ENCODE results near the gene TAF1A.

Gene TAF1A

GRCh38 chr1:222555992-222556615 lies 33.6 kb downstream of the TAF1A start:
- Histone ChIP-seq H3K27ac (replicated peaks) (no peak overlapping the region), H3K4me3 (replicated peaks; ENCODE audit: insufficient read depth, low read length) (no peak overlapping the region), H3K27me3 (ENCODE audit: insufficient read depth, poor library complexity, severe bottlenecking) (no peaks in the 10 kb centered on the region)
- TF ChIP-seq CTCF (IDR thresholded peaks at IDR 0.05; ENCODE audit: insufficient read depth, low read length) (no peak), POLR2AphosphoS5 (IDR thresholded peaks at IDR 0.05; ENCODE audit: low read depth) (no peak), SPI1 (IDR thresholded peaks at IDR 0.05; ENCODE audit: borderline replicate concordance, low read depth) (no peak), GABPA (IDR thresholded peaks at IDR 0.05; ENCODE audit: low read depth) (no peak), REST (IDR thresholded peaks at IDR 0.05; ENCODE audit: insufficient replicate concordance, low read depth) (no peak)
- no peak for DNase-seq (ENCODE audit: low read depth in 1 of 2, low spot score in 1 of 2)

GRCh38 chr1:222554177-222554576 lies 35.6 kb downstream of the TAF1A start:
- Histone ChIP-seq H3K4me3 (replicated peaks; ENCODE audit: insufficient read depth, low read length) (no peak overlapping the region), H3K27ac (replicated peaks) (no peak overlapping the region), H3K27me3 (ENCODE audit: insufficient read depth, poor library complexity, severe bottlenecking) (no peaks in the 10 kb centered on the region)
- TF ChIP-seq CTCF (IDR thresholded peaks at IDR 0.05; ENCODE audit: insufficient read depth, low read length) (no peak), GABPA (IDR thresholded peaks at IDR 0.05; ENCODE audit: low read depth) (no peak), POLR2AphosphoS5 (IDR thresholded peaks at IDR 0.05; ENCODE audit: low read depth) (no peak), REST (IDR thresholded peaks at IDR 0.05; ENCODE audit: insufficient replicate concordance, low read depth) (no peak), SPI1 (IDR thresholded peaks at IDR 0.05; ENCODE audit: borderline replicate concordance, low read depth) (no peak)
- no peak for DNase-seq (ENCODE audit: low read depth in 1 of 2, low spot score in 1 of 2)

GRCh38 chr1:222552882-222553281 lies 36.9 kb downstream of the TAF1A start:
- DNase-seq (ENCODE audit: low read depth in 1 of 2, low spot score in 1 of 2), result no peak

More at GRCh38 chr1:222552882-222553281, 36.9 kb downstream of the TAF1A start:
- Histone ChIP-seq H3K27me3 (ENCODE audit: insufficient read depth, poor library complexity, severe bottlenecking) (no peaks in the 10 kb centered on the region), H3K4me3 (replicated peaks; ENCODE audit: insufficient read depth, low read length) (no peak overlapping the region), H3K27ac (replicated peaks) (no peak overlapping the region)
- TF ChIP-seq POLR2AphosphoS5 (IDR thresholded peaks at IDR 0.05; ENCODE audit: low read depth) (no peak), CTCF (IDR thresholded peaks at IDR 0.05; ENCODE audit: insufficient read depth, low read length) (no peak)
